Karpas-422 (cell line): ENCODE data around the gene CCDC34. TPM values are rescaled to one million over a fixed set of nuclear protein-coding genes. Genes with fewer than 3 reads are reported as not detected.

ENCODE experiments used
- DNase-seq: peaks from one replicate; pipeline ENCODE4 v3.0.0-alpha.2; 2015
- H2AFZ ChIP-seq: fragments of 200-600 bp; sonication (generic); 2 replicates; pipeline ENCODE4 v1.6.1; 2014; ENCODE audit warnings: antibody characterized with exemption, low read length, mixed read lengths
- H3K27ac ChIP-seq: fragments of 200-600 bp; sonication (generic); 2 replicates; pipeline ENCODE4 v1.5.1; 2014; ENCODE audit warnings: mild to moderate bottlenecking, low read length, moderate library complexity
- H3K27me3 ChIP-seq: fragments of 200-600 bp; sonication (generic); 2 replicates; pipeline ENCODE4 v1.6.1; 2014; ENCODE audit warnings: low read length, mixed read lengths
- H3K36me3 ChIP-seq: fragments of 200-600 bp; sonication (generic); 2 replicates; pipeline ENCODE4 v1.6.1; 2014; ENCODE audit warnings: low read length, mixed read lengths; ENCODE audit not compliant: insufficient read depth
- H3K4me1 ChIP-seq: fragments of 200-600 bp; sonication (generic); 2 replicates; pipeline ENCODE4 v1.6.1; 2014; ENCODE audit warnings: mild to moderate bottlenecking, low read length, mixed read lengths
- H3K4me2 ChIP-seq: fragments of 200-600 bp; sonication (generic); 2 replicates; pipeline ENCODE4 v1.6.1; 2014; ENCODE audit warnings: low read length, low read depth, mild to moderate bottlenecking; ENCODE audit not compliant: poor library complexity, severe bottlenecking
- H3K4me3 ChIP-seq: fragments of 200-600 bp; sonication (generic); 2 replicates; pipeline ENCODE4 v1.5.1; 2014; ENCODE audit warnings: mild to moderate bottlenecking, antibody characterized with exemption, low read length, mixed read lengths
- H3K79me2 ChIP-seq: fragments of 200-600 bp; sonication (generic); 2 replicates; pipeline ENCODE4 v1.6.1; 2014; ENCODE audit warnings: mild to moderate bottlenecking, low read length, mixed read lengths
- H3K9ac ChIP-seq: fragments of 200-600 bp; sonication (generic); 2 replicates; pipeline ENCODE4 v1.6.0; 2014; ENCODE audit warnings: low read length
- H3K9me2 ChIP-seq: fragments of 200-600 bp; sonication (generic), shearing (Covaris generic); replicated peaks from 2 replicates; pipeline ENCODE4 v1.6.0; 2014; ENCODE audit warnings: mild to moderate bottlenecking, low read length, moderate library complexity; ENCODE audit not compliant: insufficient read depth
- H3K9me3 ChIP-seq: fragments of 300-700, 200-600 bp; sonication (generic); 2 replicates; pipeline ENCODE4 v1.6.1; 2014; ENCODE audit warnings: low read length, mixed read lengths
- H4K20me1 ChIP-seq: fragments of 200-600 bp; sonication (generic); 2 replicates; pipeline ENCODE4 v1.6.1; 2014; ENCODE audit warnings: mild to moderate bottlenecking, antibody characterized with exemption, low read length, low read depth; ENCODE audit not compliant: insufficient read depth
- total RNA-seq: library from RNA; depleted of rRNA; stranded (reverse); fragments of >200 nt; shearing (Covaris generic); gene quantifications from 2 replicates; pipeline ENCODE4 v1.2.3, GENCODE V29; 2014; ENCODE audit warnings: low replicate concordance

CCDC34 gene
- total RNA-seq, 1 experiment from 2014 or later = 10.2 TPM

DNA sequence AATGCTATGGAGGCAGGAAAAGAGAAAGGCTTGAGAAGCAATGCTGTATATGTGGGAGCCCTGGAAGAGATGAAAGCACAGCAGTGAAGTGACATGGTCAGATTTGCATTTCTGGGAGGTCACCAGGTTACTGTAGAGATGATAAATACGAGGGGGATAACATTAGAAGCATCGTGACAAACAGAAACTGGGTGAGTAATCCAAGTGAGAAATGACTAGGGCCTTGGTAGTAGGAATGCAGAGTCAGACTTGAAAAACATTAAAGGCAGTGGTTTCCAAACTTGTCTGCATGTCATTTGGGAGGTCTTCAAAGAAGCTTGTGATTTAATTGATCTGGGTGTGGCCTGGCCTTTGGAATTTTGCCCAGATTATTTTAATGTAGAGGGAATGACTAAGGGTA is 43.9 kb downstream of the CCDC34 start:
- Histone ChIP-seq H3K4me2 (no peak overlapping the region), H3K9me2 (no peaks in the 10 kb centered on the region), H3K4me1 (no peaks in the 10 kb centered on the region)

DNA sequence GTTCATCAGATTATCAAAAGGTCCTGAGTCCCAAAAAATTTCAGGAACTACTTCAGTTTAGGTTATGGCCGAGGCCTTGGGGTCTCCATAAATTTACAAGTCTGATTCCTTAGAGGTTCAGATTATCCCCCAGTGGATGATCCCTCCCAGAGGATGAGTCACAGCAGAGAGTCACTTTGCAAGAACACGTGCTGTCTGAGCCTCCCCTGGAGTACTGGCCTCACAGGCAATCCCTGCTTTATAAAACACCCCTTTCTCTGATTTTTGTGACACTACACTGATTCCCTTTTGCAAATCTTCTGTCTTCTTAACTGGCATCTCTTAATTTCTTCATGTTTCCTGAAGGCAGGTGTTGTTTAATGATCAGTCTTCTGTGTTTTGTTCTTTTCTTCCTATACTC is 45.3 kb downstream of the CCDC34 start:
- H3K4me3 ChIP-seq = no peak overlapping the region
- H3K36me3 ChIP-seq = no peaks in the 10 kb centered on the region
- no peak overlapping the region for H2AFZ ChIP-seq
- no peak overlapping the region for H3K27ac ChIP-seq
- no peaks in the 10 kb centered on the region for H3K79me2 ChIP-seq
- H3K27me3 ChIP-seq = no peaks in the 10 kb centered on the region
- no peak for DNase-seq
- no peaks in the 10 kb centered on the region for H3K9me3 ChIP-seq
- no peaks in the 10 kb centered on the region for H3K4me1 ChIP-seq
- no peak overlapping the region for H3K4me2 ChIP-seq
- H4K20me1 ChIP-seq = no peaks in the 10 kb centered on the region
- no peak overlapping the region for H3K9ac ChIP-seq
- H3K9me2 ChIP-seq = no peaks in the 10 kb centered on the region

More for the DNA sequence above, 43.9 kb downstream of the CCDC34 start:
- Histone ChIP-seq H3K79me2 (no peaks in the 10 kb centered on the region), H2AFZ (no peak overlapping the region), H3K27ac (no peak overlapping the region), H3K27me3 (no peaks in the 10 kb centered on the region), H4K20me1 (no peaks in the 10 kb centered on the region), H3K9me3 (no peaks in the 10 kb centered on the region), H3K9ac (no peak overlapping the region), H3K4me3 (no peak overlapping the region), H3K36me3 (no peaks in the 10 kb centered on the region)
- DNase-seq = no peak

DNA sequence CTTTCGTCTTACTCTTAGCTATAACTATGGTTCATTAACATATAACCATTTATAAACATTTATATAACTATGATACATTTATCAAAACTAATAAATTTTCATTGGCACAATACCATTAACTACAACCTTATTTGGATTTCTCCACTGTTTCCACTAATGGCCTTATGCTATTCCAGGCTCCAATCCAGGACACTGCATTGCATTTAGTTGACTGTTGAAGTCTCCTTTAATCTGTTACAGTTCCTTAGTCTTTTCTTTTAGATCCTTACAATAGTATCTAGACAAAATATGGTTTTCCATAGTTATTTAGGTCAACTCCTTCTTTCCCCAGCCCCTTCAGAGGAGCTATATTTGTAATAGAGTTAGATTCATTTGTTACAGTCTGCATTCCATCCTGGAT is 47.2 kb downstream of the CCDC34 start:
- DNase-seq = no peak
- Histone ChIP-seq H3K4me2 (no peak overlapping the region), H3K36me3 (no peaks in the 10 kb centered on the region), H3K9ac (no peak overlapping the region), H4K20me1 (no peaks in the 10 kb centered on the region), H3K79me2 (no peaks in the 10 kb centered on the region), H3K4me3 (no peak overlapping the region), H3K9me2 (no peaks in the 10 kb centered on the region), H3K9me3 (no peaks in the 10 kb centered on the region), H3K4me1 (no peaks in the 10 kb centered on the region), H3K27ac (no peak overlapping the region), H3K27me3 (no peaks in the 10 kb centered on the region), H2AFZ (no peak overlapping the region)

DNA sequence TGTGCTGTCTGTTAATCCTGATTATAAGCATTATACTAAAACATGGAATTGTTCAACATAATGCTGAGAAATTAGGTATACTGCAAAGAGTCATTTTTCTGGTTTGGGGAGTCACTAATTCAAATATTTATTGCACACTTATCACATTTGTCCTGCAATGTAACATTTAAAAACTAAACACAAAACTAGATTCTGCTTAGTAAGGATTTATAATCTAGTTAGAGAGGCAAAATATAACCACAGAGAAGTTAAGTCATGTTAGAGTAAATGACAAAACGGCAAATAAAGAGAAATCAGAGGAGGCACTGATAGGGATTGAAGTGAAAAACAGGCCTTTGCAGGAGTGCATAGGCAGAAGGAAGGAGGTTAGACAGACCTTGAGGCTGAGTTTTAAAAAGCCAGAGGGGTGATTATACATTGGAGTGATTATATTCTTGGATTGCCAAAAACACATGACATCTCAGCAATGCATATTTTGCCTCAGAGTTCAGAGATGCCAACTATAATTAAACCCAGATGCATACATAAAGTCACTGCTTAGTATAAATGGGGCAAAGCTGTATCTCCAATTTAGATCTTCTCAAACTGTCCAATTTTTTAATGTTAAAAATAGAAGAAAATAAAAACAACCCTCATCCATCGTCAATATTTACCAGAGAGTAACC is 49.7 kb downstream of the CCDC34 start:
- H3K27me3 ChIP-seq = no peaks in the 10 kb centered on the region
- no peak overlapping the region for H3K4me3 ChIP-seq
- no peaks in the 10 kb centered on the region for H3K79me2 ChIP-seq
- no peaks in the 10 kb centered on the region for H3K9me2 ChIP-seq
- no peak overlapping the region for H3K27ac ChIP-seq
- DNase-seq = no peak
- H4K20me1 ChIP-seq = no peaks in the 10 kb centered on the region
- H3K9me3 ChIP-seq = no peaks in the 10 kb centered on the region
- no peaks in the 10 kb centered on the region for H3K36me3 ChIP-seq
- H3K4me2 ChIP-seq = no peak overlapping the region
- H3K9ac ChIP-seq = no peak overlapping the region
- no peak overlapping the region for H2AFZ ChIP-seq
- no peaks in the 10 kb centered on the region for H3K4me1 ChIP-seq

DNA sequence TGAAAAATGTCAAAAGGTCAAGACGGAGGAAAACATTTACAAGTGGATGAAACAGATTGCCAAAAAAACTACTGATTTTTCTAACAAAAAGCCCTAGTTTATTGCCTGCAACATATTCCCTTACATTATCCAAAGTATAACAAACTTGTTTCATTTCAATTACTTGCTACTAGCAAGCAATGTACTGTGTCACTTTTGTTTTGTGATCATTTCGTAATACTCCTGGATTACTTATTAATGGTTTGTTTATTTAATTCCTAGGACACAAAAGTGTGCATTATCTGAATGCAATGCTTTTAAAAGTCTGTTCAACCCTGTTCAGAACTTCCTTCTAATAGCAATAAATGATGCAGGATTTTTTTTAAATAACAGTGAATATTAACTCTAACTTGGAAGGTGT is 50.9 kb downstream of the CCDC34 start:
- H3K4me2 ChIP-seq = no peak overlapping the region
- H3K9me3 ChIP-seq = no peaks in the 10 kb centered on the region
- no peak overlapping the region for H3K4me3 ChIP-seq
- no peaks in the 10 kb centered on the region for H3K9me2 ChIP-seq
- no peak overlapping the region for H3K27ac ChIP-seq
- no peaks in the 10 kb centered on the region for H3K36me3 ChIP-seq
- no peak overlapping the region for H2AFZ ChIP-seq
- H3K79me2 ChIP-seq = no peaks in the 10 kb centered on the region
- DNase-seq = no peak
- no peak overlapping the region for H3K9ac ChIP-seq
- H4K20me1 ChIP-seq = no peaks in the 10 kb centered on the region
- H3K27me3 ChIP-seq = no peaks in the 10 kb centered on the region
- H3K4me1 ChIP-seq = no peaks in the 10 kb centered on the region

DNA sequence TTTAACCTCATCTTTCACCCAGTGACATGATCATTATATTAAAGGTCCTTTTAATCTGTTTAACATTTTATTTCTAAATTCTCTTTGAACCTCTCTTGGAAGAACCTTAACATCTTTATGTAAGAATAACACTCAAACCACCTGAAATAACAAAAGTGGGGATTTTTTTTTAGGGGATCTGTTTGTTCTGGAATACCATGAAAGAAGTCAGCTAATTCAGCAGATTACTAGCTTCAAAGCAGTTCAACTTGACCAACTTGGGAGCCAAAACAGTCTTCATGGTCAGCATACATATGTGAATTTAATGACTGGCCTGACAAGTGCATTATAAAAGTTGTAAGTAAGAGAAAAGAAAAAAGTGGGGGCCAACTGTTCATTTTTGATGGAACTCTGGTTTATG is 52.3 kb downstream of the CCDC34 start:
- no peak overlapping the region for H3K9ac ChIP-seq
- DNase-seq = no peak
- no peaks in the 10 kb centered on the region for H3K36me3 ChIP-seq
- no peaks in the 10 kb centered on the region for H3K27me3 ChIP-seq
- no peak overlapping the region for H3K4me2 ChIP-seq
- no peaks in the 10 kb centered on the region for H4K20me1 ChIP-seq
- no peaks in the 10 kb centered on the region for H3K9me2 ChIP-seq
- no peak overlapping the region for H3K4me3 ChIP-seq
- H2AFZ ChIP-seq = no peak overlapping the region
- no peaks in the 10 kb centered on the region for H3K79me2 ChIP-seq
- no peak overlapping the region for H3K27ac ChIP-seq
- no peaks in the 10 kb centered on the region for H3K4me1 ChIP-seq
- no peaks in the 10 kb centered on the region for H3K9me3 ChIP-seq

DNA sequence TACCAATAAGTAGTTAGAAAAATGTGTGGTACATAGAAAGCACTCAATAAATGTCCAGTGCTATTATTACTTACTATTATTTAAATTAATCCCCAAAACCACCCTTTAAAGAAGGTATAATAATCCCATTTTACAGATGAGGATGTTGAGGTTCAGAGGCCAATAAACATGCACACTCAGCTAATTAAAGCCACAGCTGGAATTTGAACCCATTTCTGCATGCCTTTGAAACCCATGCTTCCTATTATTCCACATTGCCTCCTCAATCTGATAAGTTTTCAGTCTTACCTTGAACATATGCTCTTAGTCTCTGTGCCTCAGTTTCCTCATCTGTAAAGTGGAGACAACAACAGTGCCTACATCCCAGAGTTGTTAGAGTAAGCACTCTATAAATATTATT is 52.8 kb downstream of the CCDC34 start:
- Histone ChIP-seq H3K4me2 (no peak overlapping the region), H3K27ac (no peak overlapping the region), H3K79me2 (no peaks in the 10 kb centered on the region), H3K4me1 (no peaks in the 10 kb centered on the region), H3K27me3 (no peaks in the 10 kb centered on the region), H4K20me1 (no peaks in the 10 kb centered on the region), H3K9me3 (no peaks in the 10 kb centered on the region), H3K9ac (no peak overlapping the region), H3K36me3 (no peaks in the 10 kb centered on the region), H3K9me2 (no peaks in the 10 kb centered on the region), H2AFZ (no peak overlapping the region), H3K4me3 (no peak overlapping the region)
- no peak for DNase-seq

DNA sequence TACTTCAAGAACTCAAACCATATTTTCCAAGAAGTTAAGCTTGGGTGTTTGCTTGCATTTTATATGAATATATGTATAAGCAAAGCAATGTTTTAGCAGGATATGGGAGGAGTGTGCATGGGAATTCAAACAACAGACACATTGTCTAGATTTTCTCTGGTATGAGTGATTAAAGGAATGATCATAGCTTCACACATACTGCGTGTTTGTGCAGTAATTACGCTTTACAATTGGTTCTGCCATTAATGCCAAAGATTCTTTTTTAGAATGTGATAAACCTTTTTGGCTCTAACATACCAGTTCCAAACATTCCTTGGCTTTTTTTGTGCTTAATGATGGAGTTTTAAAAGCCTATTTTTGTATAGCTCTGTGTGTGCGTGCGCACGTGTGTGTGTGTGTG is 54.0 kb downstream of the CCDC34 start:
- no peak for DNase-seq
- Histone ChIP-seq H3K4me1 (no peaks in the 10 kb centered on the region), H3K4me3 (no peak overlapping the region), H3K27ac (no peak overlapping the region), H3K9me2 (no peaks in the 10 kb centered on the region), H4K20me1 (no peaks in the 10 kb centered on the region), H3K27me3 (no peaks in the 10 kb centered on the region), H3K9me3 (no peaks in the 10 kb centered on the region), H2AFZ (no peak overlapping the region), H3K9ac (no peak overlapping the region), H3K4me2 (no peak overlapping the region), H3K79me2 (no peaks in the 10 kb centered on the region), H3K36me3 (no peaks in the 10 kb centered on the region)

DNA sequence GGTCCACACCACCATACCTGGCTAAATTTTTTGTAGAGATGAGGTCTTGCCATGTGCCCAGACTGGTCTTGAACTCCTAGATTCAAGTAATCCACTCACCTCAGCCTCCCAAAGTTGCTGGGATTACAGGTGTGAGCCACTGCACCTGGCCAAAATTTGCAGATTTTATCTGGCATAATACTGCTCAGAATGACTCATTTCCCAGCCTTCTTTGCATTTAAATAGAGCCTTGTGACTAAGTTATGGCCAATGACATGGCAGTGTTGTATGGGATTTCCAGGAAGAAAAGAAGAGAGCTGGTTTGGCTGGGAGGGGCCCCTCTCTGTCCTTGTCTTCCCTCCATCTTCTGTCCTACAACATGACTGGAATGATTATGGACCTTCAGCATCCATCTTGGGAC is 55.8 kb downstream of the CCDC34 start:
- Histone ChIP-seq H3K4me1 (no peaks in the 10 kb centered on the region), H3K36me3 (no peaks in the 10 kb centered on the region), H2AFZ (no peak overlapping the region), H3K27me3 (no peaks in the 10 kb centered on the region), H3K4me3 (no peak overlapping the region), H3K9me2 (no peaks in the 10 kb centered on the region), H3K9me3 (no peaks in the 10 kb centered on the region), H3K27ac (no peak overlapping the region), H3K9ac (no peak overlapping the region), H3K4me2 (no peak overlapping the region), H3K79me2 (no peaks in the 10 kb centered on the region), H4K20me1 (no peaks in the 10 kb centered on the region)
- no peak for DNase-seq
